ENCODE results near the gene SPATA7. TPM values are rescaled to one million over a fixed set of nuclear protein-coding genes. Genes with fewer than 3 reads are reported as not detected.
"Not testable (repeated sequence)": the region's sequence is repeated elsewhere in the genome, so short reads cannot be mapped to it uniquely, and the experiment has no call there.

SPATA7 gene
- total RNA-seq, 1 donor, result 5.0 TPM

DNA sequence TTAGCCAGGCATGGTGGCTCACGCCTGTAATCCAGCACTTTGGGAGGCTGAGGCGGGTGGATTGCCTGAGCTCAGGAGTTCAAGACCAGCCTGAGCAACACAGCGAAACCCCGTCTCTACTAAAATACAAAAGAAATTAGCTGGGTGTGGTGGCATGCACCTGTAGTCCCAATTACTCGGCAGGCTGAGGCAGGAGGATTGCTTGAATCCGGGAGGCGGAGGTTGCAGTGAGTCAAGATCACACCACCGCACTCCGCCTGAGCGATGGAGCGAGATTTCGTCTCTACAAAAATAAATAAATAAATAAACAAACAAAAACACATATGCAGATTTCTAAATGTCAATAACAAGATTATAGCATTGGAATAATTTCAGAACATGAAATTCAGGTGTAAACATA is 3.8 kb upstream of the SPATA7 start:
- peaks cover 12% of the 10 kb centered on the region for H3K4me1 ChIP-seq (ENCODE audit: insufficient read depth, low read length)
- H3K4me3 ChIP-seq (ENCODE audit: low read length); H3K27me3 ChIP-seq (ENCODE audit: insufficient read depth, low read length); H3K9me3 ChIP-seq (ENCODE audit: low read depth, low read length): not testable (repeated sequence)

DNA sequence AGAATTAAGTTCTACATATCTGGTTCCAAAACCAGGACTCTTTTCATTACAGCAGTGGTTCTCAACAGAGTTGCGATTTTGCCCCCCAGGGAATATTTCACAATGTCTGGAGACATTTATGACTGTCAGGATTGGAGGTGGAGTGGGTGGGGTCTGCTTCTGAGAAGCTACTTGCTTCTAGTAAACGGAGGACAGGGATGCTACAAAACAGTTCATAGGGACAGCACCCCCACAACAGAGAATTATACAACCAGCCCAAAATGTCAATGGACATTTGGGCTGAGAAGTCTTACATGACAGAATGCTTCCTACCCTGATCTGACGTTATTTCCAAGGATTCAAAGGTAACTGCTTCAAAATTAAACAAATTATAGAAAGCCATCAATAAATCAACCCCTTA is 739 bp upstream of the SPATA7 start:
- no peaks in the 10 kb centered on the region for H3K27me3 ChIP-seq (ENCODE audit: insufficient read depth, low read length)
- peak overlapping the region; percentile 92 for H3K4me3 ChIP-seq (ENCODE audit: low read length)
- no peaks in the 10 kb centered on the region for H3K9me3 ChIP-seq (ENCODE audit: low read depth, low read length)
- peaks cover 12% of the 10 kb centered on the region for H3K4me1 ChIP-seq (ENCODE audit: insufficient read depth, low read length)

DNA sequence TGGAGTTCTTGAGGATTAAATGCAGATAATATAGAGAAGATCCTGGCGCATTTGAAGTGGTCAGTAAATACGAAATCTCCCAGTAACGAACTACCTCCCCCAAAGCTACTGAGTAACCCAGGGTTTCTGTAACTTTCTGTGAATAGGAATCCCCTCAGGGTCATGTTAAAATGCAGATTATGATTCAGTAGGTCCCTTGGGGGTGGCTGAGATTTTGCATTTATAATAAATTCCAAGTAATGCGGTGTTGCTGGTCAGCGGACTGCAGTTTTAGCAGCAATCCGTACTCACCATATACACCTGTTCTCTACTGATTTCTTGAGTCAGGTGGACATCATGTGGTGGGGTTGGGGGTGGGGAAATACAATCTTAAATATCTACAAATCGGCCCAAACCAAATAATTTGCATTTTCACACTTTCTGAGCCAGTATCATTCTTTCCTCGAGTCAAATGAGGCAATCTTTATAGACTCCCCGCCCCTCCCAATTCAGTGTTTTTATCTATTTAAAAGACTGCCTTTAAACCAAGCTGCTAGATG is 868 bp downstream of the SPATA7 start:
- H3K4me3 ChIP-seq (ENCODE audit: low read length), result peak overlapping the region; percentile 92
- H3K27me3 ChIP-seq (ENCODE audit: insufficient read depth, low read length), result no peaks in the 10 kb centered on the region
- H3K4me1 ChIP-seq (ENCODE audit: insufficient read depth, low read length), result peaks cover 12% of the 10 kb centered on the region
- H3K9me3 ChIP-seq (ENCODE audit: low read depth, low read length), result no peaks in the 10 kb centered on the region

DNA sequence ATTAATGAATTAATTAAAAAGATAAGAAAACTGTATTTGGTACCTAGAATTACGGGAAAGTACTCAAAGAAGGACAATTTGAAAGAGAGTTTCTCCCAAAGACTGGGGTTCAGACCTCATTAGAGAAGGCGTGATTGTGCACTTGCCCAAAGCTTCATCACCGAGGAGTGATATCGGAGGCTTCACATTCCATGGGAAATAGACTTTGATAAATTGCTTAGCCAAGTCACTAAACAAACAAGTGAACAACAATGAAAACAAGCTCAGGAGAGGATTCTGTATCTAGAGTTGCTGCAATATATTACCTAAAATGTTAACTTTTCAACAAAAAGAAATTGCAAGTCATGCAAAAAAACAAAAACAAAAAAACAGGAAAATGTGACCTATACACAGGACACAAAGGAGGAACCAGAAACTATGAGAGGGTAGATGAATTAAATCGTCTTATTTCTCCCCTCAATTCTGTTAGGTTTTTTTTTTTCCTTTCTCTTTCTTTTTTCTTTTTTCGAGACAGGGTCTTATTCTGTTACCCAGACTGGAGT is 3.4 kb downstream of the SPATA7 start:
- Histone ChIP-seq H3K9me3 (ENCODE audit: low read depth, low read length) (no peaks in the 10 kb centered on the region), H3K4me3 (ENCODE audit: low read length) (no peak overlapping the region), H3K4me1 (ENCODE audit: insufficient read depth, low read length) (peaks cover 12% of the 10 kb centered on the region), H3K27me3 (ENCODE audit: insufficient read depth, low read length) (no peaks in the 10 kb centered on the region)

DNA sequence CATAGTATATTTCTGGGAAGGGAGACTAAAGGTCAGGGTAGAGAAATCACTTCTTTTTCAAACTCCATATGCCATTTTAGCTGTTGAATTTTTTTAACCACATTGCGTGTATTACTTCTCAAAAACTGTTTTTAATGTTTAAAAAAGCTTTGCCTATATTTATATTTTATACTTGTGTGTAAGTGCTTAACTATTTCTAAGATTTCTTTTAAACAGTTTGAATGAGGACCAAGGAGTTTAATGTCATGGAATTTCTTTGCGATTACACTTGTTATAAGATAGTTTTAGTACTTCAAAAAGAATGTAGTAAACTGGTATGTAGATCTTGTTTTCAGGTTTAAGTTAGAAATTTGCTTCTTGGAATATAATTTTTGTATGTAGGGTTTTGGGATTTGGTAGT is 7.2 kb downstream of the SPATA7 start:
- Histone ChIP-seq H3K27me3 (ENCODE audit: insufficient read depth, low read length) (no peaks in the 10 kb centered on the region), H3K4me3 (ENCODE audit: low read length) (no peak overlapping the region), H3K9me3 (ENCODE audit: low read depth, low read length) (no peaks in the 10 kb centered on the region), H3K4me1 (ENCODE audit: insufficient read depth, low read length) (no peaks in the 10 kb centered on the region)

DNA sequence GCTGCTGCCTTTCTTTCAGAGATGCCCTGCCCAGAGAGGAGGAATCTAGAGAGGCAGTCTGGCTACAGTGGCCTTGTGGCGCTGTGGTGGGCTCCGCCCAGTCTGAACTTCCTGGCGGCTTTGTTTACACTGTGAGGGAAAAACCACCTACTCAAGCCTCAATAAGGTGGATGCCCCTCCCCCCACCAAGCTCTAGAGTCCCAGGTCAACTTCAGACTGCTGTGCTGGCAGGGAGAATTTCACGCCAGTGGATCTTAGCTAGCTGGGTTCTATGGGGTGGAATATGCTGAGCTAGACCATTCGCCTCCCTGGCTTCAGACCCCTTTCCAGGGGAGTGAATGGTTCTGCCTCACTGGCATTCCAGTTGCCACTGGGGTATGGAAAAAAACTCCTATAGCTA is 25.6 kb downstream of the SPATA7 start:
- no peaks in the 10 kb centered on the region for H3K4me1 ChIP-seq (ENCODE audit: insufficient read depth, low read length)
- peaks cover 22% of the 10 kb centered on the region for H3K9me3 ChIP-seq (ENCODE audit: low read depth, low read length)
- no peaks in the 10 kb centered on the region for H3K27me3 ChIP-seq (ENCODE audit: insufficient read depth, low read length)
- H3K4me3 ChIP-seq (ENCODE audit: low read length), result no peak overlapping the region

DNA sequence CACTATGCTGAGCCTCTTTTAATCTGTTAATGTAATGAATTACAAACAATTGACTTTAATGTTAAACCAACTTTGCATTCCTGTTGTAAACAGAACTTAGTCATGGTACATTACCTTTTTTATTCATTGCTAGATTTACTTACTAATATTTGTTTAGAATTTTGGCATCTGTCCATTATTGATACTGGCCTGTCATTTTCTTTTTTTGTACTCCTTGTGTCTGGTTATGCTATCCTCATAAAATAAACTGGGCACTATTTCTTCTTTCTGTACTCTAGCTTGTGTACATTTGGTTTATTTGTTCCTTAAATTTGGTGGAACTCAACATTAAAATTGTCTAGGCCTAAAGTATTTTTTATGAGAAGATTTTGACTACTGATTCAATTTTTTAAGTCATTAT is 32.1 kb downstream of the SPATA7 start:
- H3K4me1 ChIP-seq (ENCODE audit: insufficient read depth, low read length), result no peaks in the 10 kb centered on the region
- no peak overlapping the region for H3K4me3 ChIP-seq (ENCODE audit: low read length)
- H3K27me3 ChIP-seq (ENCODE audit: insufficient read depth, low read length), result no peaks in the 10 kb centered on the region
- H3K9me3 ChIP-seq (ENCODE audit: low read depth, low read length), result peaks cover 31% of the 10 kb centered on the region

DNA sequence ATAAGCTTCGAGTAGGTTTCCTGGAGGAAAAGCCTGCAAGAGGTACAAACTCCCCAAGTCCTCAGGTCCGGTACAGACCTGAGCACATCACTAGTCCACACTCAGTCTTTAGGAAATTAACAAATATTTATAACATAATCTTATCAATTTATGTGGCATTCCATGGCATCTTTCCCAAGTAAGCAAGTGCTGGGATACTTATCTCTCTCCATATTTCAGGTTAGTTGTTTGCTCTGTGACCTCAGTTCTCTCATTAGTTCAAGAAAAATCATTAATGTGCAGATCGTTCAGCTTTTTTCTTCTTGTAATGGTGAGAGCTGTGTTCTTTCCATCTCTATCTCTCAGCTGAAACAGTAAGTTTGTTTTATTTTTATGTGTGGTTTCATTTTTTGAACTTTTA is 34.7 kb downstream of the SPATA7 start:
- H3K9me3 ChIP-seq (ENCODE audit: low read depth, low read length), result peaks cover 15% of the 10 kb centered on the region
- H3K4me1 ChIP-seq (ENCODE audit: insufficient read depth, low read length), result no peaks in the 10 kb centered on the region
- H3K4me3 ChIP-seq (ENCODE audit: low read length), result no peak overlapping the region
- H3K27me3 ChIP-seq (ENCODE audit: insufficient read depth, low read length), result no peaks in the 10 kb centered on the region

DNA sequence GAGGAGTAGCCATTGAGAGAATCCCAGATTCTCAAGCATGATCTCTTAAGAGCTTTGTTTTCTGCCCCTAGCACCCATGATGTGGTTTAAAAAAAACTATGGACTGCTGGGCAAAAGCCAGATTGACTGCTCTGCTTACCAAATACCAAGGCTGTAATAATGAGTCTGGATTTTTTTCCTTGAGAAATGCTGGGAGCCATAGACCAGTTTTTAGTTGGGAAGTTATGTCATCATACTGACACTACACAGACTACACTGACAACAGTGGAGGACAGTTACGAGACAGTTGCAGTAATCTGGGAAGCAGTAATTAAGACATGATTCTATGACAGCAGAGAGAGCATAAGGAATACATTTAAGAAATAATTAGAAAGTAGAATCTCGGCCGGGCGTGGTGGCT is 35.8 kb downstream of the SPATA7 start:
- H3K9me3 ChIP-seq (ENCODE audit: low read depth, low read length), result peaks cover 7% of the 10 kb centered on the region
- no peak overlapping the region for H3K4me3 ChIP-seq (ENCODE audit: low read length)
- H3K27me3 ChIP-seq (ENCODE audit: insufficient read depth, low read length), result no peaks in the 10 kb centered on the region
- no peaks in the 10 kb centered on the region for H3K4me1 ChIP-seq (ENCODE audit: insufficient read depth, low read length)

DNA sequence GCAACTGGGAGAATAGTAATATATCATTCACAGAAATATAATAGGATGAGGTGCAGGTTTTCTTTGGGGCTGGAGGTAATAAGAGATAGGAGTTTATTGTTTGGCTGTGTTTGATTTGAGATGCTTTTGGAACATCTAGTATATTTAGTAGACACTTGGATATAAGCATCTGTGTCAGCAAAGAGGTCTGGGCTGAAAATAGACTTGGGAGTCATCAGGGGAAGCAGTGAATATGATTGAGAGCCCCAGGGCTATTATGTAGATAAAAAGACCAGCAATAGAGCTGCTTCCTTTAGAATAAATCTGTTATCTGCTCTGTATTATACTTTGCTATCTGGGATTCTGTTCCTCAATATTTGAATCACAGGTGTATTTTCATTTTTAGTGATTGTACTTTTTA is 36.6 kb downstream of the SPATA7 start:
- no peaks in the 10 kb centered on the region for H3K4me1 ChIP-seq (ENCODE audit: insufficient read depth, low read length)
- no peaks in the 10 kb centered on the region for H3K27me3 ChIP-seq (ENCODE audit: insufficient read depth, low read length)
- peaks cover 7% of the 10 kb centered on the region for H3K9me3 ChIP-seq (ENCODE audit: low read depth, low read length)
- no peak overlapping the region for H3K4me3 ChIP-seq (ENCODE audit: low read length)

DNA sequence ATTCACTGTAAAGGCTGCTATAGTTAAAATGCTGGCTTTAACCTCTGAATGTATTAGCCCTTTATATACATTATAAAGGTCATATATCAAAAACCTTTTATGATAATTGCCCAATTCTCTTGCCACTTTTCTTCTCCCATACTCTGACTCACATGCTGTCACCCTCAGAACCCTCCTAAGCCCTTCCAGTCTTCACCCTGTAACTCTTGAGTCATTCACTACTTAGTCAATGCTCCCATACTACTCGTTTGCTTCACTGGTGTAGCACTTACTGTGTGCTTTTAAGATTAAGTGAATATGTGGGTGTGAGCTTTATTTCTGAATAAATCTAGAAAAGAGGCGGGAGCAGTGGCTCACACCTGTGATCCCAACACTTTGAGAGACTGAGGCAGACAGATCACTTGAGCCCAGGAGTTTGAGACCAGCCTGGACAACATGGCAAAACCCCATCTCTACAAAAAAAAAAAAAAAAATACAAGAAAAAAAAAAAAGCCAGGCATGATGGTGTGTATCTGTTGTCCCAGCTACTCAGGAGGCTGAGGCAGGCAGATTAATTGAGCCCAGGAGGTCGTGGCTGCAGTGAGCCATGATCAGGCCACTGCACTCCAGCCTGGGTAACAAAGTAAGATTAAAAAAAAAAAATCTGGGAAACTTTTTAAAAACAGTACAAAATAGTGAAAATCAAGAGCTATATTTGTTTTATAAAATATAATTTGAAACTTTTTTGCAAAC is 37.6 kb downstream of the SPATA7 start:
- Histone ChIP-seq H3K4me3 (ENCODE audit: low read length) (no peak overlapping the region), H3K4me1 (ENCODE audit: insufficient read depth, low read length) (no peaks in the 10 kb centered on the region), H3K27me3 (ENCODE audit: insufficient read depth, low read length) (no peaks in the 10 kb centered on the region), H3K9me3 (ENCODE audit: low read depth, low read length) (no peaks in the 10 kb centered on the region)

DNA sequence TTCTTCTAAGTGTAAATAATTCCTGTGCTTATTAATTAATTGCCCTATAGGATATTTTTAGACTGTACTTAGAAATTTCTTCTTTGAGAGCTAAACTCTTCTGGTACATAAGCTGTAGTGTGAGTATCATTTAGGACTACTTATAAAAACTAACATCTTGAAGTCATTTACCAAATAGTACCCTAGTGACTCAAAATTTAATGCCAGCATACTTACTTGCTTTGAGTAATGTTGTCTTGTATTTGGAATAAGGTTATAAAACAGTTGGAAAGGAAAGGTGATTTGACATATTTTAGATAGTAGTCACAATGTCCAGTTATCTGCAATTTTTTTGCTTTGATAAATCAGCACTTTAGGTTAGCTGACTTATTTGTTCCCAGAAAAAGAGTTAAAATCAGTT is 39.1 kb downstream of the SPATA7 start:
- Histone ChIP-seq H3K27me3 (ENCODE audit: insufficient read depth, low read length) (no peaks in the 10 kb centered on the region), H3K9me3 (ENCODE audit: low read depth, low read length) (no peaks in the 10 kb centered on the region), H3K4me1 (ENCODE audit: insufficient read depth, low read length) (no peaks in the 10 kb centered on the region), H3K4me3 (ENCODE audit: low read length) (no peak overlapping the region)

DNA sequence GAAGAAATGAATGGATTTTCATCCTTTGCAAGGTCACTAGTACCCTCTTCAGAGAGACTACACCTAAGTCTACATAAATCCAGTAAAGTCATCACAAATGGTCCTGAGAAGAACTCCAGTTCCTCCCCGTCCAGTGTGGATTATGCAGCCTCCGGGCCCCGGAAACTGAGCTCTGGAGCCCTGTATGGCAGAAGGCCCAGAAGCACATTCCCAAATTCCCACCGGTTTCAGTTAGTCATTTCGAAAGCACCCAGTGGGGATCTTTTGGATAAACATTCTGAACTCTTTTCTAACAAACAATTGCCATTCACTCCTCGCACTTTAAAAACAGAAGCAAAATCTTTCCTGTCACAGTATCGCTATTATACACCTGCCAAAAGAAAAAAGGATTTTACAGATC is 40.8 kb downstream of the SPATA7 start:
- H3K4me1 ChIP-seq (ENCODE audit: insufficient read depth, low read length), result no peaks in the 10 kb centered on the region
- H3K9me3 ChIP-seq (ENCODE audit: low read depth, low read length), result no peaks in the 10 kb centered on the region
- no peak overlapping the region for H3K4me3 ChIP-seq (ENCODE audit: low read length)
- no peaks in the 10 kb centered on the region for H3K27me3 ChIP-seq (ENCODE audit: insufficient read depth, low read length)

DNA sequence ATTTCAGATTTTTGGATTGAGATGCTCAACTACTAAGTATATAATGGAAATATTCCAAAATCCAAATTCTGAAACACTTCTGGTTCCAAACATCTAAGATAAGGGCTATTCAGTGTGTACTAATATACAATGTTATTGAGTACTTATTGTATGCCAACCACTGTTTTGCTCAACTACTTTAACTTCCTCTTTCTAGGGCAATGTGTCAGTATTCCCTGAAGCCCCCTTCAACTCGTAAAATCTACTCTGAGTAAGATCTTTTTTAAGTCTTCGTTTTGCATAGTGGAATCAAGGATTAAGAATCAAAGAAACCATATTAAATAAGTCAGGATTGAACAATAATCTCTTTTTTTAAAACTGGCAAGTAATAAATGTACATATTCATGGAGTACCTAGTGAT is 45.5 kb downstream of the SPATA7 start:
- no peaks in the 10 kb centered on the region for H3K4me1 ChIP-seq (ENCODE audit: insufficient read depth, low read length)
- no peak overlapping the region for H3K4me3 ChIP-seq (ENCODE audit: low read length)
- no peaks in the 10 kb centered on the region for H3K27me3 ChIP-seq (ENCODE audit: insufficient read depth, low read length)

DNA sequence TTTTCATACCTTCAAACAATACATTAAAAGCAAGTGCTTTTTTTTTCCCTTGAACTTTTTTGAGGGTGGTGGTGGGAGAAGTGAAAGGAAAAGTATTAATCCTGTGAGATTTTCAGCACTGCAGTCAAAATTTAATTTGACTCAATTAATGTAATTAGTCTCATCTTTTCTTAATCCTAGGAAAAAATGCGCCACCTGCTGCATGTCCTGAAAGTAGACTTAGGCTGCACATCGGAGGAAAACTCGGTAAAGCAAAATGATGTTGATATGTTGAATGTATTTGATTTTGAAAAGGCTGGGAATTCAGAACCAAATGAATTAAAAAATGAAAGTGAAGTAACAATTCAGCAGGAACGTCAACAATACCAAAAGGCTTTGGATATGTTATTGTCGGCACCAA is 52.2 kb downstream of the SPATA7 start:
- H3K9me3 ChIP-seq (ENCODE audit: low read depth, low read length), result no peaks in the 10 kb centered on the region
- no peaks in the 10 kb centered on the region for H3K4me1 ChIP-seq (ENCODE audit: insufficient read depth, low read length)
- H3K4me3 ChIP-seq (ENCODE audit: low read length), result no peak overlapping the region
- no peaks in the 10 kb centered on the region for H3K27me3 ChIP-seq (ENCODE audit: insufficient read depth, low read length)

More for the DNA sequence above, 45.5 kb downstream of the SPATA7 start:
- no peaks in the 10 kb centered on the region for H3K9me3 ChIP-seq (ENCODE audit: low read depth, low read length)

DNA sequence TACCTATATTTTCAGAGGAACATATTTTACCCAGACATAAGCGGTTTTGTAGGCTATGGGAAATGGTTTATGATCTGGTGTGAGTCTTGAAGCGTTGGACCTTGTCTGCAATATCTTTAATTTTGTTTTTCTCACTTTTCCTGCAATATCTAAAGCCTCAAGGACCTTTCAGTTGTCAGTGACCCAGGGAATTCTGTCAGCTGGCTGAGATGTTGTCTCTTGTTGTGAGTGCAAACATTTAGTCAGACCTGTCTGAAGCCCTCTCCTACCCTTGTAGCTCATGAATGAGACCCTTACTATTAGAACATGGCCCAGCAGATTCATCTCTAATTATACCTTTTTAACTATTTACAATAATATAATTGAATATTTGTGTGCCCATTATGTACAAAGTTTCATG is 53.6 kb downstream of the SPATA7 start:
- Histone ChIP-seq H3K4me1 (ENCODE audit: insufficient read depth, low read length) (no peaks in the 10 kb centered on the region), H3K4me3 (ENCODE audit: low read length) (no peak overlapping the region), H3K9me3 (ENCODE audit: low read depth, low read length) (no peaks in the 10 kb centered on the region), H3K27me3 (ENCODE audit: insufficient read depth, low read length) (no peaks in the 10 kb centered on the region)

All from mononuclear cell (primary cell).